Brain pericyte (primary cell): ENCODE results near the gene SEC14L5.

ENCODE experiments used
- DNase-seq: peaks from one replicate; pipeline ENCODE4 v3.0.0-alpha.2; 2012; ENCODE audit warnings: low read depth, low spot score

The SEC14L5 gene

DNA sequence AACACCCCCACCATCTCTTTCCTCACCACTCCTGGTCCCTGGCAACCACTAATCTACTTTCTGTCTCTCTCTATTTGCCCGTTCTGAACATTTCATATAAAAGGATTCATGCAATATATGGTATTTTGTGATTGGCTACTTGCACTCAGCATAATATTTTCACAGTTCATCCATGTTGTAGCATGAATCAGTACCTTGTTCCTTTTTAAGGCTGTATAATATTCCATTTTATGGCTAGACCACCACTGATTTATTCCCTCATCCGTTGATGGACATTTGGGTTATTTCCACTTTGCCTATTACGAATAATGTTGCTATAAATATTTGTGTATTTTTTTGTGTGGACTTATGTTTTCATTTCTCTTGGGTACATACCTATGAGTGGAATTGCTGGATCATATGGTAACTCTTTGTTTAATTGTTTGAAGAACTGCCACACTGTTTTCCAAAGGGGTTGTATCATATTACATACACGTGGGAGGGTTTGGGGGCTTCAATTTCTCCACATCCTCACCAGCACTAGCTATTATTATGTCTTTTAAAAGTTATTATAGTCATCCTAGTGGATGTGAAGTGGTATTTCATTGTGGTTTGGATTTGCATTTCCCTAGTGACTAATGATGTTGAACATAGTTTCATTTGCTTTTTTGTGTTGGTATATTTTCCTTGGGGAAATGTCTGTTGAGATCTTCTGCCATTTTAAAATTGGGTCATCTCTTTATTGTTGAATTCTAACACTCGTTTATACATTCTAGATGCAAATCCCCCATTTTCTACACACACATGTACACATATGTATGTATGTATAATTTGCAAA is 26.3 kb downstream of the SEC14L5 start:
- no peak for DNase-seq

DNA sequence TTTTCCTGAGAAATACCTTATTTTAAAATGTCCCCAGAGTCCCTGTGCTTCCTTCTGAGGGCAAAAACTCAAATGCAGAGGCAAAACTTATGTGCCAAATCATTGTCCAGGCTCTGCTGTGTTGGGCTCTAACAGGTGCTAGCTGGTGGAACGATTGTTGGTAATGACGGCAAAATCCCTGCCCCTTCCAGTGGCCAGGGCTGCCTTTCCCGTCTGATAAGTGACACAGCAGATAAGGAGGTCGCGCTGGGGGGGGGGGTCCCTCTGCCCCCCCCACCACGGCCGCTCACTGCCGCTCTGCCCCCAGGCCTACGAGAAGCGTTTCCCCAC is 29.1 kb downstream of the SEC14L5 start:
- no peak for DNase-seq

DNA sequence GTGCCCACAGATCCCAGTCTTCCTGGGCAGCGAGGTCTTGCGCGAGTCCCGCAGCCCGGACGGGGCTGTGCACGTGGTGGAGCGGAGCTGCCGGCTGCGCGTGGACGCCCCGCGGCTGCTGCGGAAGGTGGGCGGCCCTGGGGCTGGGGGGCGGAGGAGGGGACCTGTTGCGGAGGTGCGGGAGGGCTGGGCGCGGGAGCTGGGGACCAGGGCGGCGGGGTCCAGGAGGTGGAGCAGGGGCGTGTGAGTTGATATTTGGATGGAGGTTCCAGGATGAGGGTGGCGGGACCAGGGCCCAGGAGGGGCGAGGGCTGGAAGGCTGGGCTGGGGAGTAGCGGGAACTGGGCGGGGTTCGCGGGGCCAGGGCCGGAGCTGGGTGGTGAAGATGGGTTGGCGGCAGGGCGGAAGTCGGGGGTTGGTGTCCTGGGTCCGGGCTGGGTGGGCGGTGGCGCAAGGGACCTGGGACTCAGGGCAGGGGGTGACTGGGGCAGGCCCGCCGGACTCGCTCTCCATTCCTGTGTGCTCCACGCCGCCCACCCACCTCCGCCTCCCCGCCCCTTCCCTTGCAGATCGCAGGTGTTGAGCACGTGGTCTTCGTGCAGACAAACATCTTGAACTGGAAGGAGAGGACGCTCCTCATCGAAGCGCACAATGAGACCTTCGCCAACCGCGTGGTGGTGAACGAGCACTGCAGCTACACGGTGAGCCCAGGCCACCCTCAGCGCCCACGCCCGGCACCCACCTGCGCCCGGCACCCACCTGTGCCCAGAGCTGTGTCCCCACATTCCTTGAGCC is 29.6 kb downstream of the SEC14L5 start:
- DNase-seq = no peak

DNA sequence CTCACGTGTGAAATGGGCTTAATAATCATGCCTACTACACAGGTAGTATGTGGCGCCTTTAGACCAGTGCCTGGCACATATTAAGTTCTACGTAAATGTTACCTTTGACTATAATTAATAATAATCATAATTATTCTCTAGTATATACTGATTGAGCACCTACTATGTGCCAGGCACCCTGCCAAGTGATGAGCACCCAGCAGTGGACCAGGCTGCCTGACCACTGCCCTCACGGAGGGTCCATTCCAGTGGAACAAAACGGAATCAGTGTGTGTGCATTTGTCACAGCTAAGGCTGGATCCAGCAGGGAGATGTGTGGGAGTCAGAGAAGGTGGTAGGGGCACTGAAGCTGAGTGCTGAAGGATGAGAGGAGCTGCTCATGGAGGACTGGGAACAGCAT is 30.5 kb downstream of the SEC14L5 start:
- DNase-seq = no peak

DNA sequence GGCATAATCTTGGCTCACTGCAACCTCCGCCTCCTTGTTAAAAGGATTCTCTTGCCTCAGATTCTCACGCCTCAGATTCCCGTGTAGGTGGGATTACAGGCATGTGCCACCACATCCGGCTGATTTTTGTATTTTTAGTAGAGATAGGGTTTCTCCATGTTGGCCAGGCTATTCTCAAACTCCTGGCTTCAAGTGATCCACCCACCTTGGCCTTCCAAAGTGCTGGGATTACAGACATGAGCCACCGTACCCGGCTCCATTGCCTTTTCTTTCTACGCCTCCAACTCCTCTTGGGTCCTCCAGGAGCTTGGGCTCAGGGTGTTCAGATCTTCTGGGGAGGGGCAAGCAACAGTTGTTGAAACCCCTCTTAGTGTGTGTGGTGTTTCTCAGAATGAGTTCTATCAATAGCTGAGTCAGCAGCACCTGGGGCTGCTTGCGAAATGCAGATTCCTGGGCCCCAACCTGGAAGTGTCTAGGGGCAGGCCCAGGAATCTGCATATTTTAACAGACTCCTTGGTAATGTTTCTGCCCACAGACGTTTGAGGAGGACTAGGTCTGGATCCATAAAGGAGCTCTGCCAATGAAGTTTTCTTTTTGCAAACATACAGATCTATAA is 31.4 kb downstream of the SEC14L5 start:
- DNase-seq = no peak

DNA sequence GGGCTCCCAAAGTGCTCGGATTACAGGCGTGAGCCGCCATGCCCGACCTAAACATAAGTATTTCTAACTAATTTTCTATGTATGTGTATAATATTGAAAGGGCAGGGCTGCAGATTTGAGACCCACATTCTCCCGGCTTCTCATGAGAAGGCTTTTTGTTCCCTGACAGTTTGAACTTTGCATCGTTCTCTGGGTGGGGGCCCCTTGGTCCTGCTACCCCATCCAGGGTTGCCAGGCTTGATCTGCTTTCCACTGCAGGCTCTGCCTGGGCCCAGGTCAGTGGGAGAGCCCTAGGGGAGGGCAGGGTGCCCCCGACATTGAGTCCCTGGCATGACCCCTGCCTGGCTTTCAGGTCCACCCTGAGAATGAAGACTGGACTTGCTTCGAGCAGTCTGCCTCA is 32.3 kb downstream of the SEC14L5 start:
- DNase-seq = no peak

DNA sequence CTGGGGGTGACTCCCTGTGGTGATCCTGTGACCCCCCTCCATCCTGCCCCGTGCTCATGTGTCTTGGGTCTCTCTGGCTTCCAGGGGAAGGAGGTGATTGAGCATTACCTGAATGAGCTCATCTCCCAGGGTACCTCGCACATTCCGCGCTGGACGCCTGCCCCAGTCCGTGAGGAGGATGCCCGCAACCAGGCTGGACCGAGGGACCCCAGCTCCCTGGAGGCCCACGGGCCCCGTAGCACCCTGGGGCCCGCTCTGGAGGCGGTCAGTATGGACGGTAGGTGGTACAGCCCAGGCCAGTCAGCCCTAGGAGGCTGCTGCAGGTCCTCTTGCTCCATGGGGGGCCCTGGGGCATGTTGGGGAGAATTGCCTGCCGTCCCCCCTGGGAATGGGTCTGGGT is 33.6 kb downstream of the SEC14L5 start:
- DNase-seq = no peak

DNA sequence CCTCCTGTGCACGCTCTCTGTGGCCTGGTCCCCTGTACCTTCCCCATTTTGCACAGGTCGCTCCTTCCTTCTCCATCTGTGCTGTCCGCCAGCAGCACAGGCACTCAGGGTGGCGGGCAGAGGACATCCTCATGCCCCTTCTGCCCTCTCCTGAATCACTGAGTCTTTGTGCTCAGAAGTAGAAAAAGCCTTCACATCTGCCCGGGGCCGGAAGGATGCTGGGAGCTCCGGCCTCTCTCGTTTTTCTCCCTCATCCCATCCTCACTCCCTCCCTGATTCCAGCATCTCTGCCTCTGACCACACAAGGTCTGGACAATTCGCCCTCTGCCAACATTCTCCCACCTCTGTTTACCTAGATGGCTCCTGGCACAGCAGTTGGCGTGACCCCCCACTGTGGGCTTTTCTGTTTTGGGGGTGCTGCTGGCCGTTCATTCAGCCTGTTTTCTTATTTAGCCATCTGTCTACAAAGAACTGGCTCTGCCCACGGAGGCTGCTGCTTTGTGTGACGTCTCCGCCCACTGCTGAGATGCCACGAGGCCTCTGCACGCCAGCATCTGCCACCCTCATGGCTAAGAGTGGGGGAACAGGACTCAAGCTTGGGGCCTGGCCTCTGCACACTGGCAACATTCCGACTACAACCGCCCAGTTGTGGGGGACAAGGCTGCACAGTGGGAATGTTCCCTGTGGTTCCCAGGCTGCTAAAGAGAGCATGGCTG is 36.7 kb downstream of the SEC14L5 start:
- no peak for DNase-seq

DNA sequence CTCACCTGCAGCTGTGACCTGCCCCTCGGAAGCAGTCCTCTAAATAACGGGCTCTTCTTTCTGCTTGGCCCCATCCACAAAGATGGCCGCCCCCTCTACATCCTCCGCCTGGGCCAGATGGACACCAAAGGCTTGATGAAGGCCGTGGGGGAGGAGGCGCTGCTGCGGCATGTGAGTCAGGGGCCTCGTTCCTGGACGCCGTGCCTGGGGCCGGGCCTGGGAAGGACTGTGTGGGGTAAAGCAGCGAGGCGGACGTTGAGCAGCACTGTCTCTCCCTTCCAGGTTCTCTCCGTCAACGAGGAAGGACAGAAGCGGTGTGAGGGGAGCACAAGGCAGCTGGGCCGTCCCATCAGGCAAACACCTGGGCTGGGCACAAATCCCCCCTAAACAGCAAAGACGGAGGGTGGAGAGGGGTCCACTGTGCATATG is 42.5 kb downstream of the SEC14L5 start:
- DNase-seq = no peak

DNA sequence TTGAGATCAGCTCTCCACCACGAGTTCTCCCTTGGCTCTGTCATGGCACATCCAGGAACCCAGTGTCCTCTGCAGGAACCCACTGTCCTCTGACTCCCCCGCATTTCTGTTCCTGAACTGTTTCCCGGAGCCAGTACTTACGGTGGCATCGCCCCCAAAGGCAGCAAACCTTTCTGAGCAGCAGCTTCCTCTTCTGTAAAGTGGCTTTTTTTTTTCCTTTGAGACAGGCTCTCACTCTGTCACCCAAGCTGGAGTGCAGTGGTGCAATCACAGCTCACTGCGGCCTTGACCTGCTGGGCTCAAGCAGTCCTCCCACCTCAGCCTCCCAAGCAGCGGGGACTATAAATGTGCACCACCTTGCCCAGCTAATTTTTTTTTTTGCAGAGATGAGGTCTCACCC is 43.4 kb downstream of the SEC14L5 start:
- no peak for DNase-seq

DNA sequence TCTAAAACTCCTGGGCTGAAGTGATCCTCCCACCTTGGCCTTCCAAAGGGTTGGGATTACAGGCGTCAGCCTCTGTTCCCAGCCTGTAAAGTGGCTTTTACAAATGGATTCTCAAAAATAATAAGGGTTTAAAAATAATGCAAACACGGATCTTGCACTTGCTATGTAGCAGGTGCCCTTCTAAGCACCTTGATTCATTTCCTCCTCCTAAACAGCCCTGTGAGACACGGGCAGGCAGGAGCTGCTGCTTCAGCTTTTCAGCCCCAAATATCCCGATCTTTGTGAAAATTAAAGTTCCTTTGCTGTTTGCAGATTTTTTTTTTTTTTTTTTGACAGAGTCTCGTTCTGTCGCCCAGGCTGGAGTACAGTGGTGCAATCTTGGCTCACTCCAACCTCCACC is 43.9 kb downstream of the SEC14L5 start:
- DNase-seq = no peak

DNA sequence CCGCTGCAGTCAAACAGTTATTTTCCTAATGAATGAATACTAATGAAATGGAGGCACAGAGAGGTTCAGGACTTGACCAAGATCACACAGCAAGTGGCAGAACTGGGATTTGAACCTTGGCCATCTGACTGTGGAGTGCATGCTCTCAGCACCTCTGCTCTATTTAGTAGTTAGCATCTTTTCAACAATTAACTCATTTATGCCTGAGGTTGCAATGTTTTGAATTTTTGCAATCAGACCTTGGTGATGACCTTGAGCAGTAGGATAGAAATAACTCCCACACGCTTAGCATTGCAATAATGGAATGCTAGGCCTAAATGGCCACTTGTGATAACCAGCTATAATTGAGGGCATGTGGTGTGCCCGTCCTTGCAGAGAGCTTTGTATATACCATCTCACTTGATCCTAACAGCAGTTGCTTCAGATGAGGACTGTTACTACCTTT is 44.6 kb downstream of the SEC14L5 start:
- DNase-seq = no peak

DNA sequence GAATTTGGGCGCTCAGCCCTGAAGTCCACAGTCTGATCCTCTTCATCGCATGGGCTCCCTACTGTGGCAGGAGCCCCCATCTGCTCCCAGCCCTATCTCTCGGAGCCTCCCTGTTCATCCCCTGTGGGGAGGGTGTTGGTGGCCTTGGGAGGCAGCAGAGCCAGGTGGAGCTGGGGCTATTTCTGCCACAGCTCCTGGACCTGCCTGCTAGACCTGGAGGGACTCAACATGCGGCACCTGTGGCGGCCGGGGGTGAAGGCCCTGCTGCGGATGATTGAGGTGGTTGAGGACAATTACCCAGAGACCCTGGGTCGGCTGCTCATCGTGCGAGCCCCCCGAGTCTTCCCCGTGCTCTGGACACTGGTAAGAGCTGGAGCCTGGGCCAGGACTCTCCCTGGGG is 45.1 kb downstream of the SEC14L5 start:
- no peak for DNase-seq

DNA sequence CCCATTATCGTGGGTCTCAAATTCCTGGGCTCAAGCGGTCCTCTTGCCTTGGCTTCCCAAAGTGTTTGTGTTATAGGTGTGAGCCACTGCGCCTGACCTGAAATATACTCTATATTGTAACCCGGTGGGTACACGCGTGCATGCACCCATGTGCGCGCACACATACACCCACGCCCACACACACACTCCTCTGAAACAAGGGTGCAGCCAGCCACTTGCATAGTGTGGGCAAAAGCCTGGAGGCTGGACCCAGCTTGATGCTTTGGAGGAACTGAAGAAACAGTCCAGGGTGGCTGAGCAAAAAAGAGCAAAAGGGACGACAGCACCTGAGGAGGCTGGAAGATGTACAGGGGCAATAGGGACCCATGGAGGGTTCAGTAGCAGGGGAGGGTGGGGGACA is 45.7 kb downstream of the SEC14L5 start:
- DNase-seq = no peak

DNA sequence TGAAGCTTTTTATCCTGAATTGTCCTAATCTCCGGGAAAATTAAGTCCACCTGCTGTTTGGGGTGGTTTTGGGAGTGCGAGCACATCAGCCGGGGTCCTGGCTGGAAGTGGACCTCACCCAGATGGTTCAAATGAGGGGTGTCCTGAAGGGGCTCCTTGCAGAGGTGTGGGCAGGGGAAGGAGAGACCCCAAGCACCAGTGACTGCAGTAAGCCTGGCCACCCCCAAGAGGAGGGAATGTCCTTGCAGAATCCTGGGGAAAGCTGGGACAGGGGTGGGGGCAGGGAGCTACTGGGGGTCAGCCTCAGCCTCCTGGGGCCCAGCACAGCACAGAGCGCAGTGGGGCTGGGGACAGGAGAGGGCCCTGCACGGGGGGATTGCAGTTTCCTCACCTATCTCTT is 46.2 kb downstream of the SEC14L5 start:
- no peak for DNase-seq

DNA sequence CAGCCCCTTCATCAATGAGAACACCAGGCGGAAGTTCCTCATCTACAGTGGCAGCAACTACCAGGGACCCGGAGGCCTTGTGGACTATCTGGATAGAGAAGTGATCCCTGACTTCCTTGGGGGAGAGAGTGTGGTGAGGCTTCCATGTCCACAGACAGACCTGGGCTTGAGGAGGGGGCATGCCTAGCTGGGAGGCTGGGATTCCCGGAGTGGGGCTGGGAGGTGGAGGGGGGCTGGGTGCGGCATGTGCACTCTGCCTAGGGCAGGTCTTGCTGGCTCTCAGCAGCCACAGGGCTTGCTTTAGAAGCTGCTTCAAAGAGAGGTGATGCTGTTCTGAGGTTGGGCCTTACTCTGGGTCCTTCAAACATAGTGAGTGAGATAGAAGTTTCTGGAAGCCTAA is 47.8 kb downstream of the SEC14L5 start:
- no peak for DNase-seq

DNA sequence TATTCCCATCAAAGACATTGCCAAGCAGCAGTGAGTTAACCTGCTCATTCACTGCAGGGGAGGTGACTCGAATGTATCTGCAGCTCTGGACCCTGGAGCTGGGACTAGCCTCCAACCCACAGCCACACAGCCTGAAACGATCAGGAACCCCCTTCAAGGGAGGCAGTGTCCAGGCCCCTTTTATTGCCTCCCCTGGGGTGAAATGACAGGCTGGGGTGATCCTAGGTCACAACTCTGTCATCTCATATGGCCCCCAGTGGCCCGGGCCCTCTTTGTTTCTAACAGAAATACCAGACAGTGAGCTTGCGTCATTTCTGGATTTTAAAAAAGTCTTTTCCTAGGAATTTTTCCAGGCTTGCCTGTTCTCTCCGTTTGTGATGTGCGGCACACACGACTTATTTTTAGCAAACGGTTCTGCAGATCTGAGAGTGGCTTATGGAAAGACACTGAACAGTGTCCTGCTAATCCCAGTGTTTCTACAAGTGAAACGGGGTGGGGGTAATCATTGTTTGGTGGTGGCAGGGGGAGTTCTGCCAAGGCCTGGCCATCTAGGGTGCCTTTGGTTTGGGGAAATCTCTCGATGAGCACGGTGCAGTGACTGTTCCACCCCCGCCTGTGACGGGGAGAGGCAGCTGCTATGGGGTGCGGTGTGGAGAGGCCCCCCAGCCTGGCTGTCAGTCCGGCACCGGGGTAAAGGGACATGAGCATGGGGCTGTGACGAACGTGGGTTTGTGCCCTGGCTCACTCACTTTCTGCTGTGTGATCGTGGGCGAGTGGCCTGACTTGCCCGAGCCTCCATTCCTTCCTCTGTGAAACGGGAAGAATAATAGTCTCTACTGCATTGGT is 48.4 kb downstream of the SEC14L5 start:
- no peak for DNase-seq

DNA sequence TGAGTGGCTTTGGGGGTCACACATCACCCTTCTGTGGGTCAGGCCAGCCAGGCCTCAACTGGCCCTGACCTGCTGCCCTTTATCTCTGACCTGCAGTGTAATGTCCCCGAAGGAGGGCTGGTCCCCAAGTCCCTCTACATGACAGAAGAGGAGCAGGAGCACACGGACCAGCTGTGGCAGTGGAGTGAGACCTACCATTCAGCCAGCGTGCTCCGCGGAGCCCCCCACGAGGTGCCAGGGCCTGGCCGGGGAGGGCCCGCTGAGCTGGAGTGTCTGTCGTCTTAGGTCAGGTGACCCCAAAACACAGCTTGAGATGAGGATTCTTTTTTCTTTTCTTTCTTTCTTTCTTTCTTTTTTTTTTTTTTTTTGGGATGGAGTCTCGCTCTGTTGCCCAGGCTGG is 49.1 kb downstream of the SEC14L5 start:
- DNase-seq = no peak

DNA sequence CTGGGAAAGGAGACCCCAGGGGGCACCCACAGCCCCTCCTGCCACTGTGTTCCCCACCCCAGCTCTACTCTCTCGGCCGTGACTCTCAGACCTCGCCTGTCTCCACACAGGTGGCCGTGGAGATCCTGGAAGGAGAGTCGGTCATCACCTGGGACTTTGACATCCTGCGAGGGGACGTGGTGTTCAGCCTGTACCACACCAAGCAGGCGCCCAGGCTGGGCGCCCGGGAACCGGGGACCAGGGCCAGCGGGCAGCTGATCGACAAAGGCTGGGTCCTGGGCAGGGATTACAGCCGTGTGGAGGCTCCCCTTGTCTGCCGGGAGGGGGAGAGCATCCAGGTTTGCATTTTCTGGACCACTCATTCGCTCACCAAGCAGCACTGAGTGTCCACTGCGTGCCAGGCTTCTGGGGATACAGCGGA is 50.2 kb downstream of the SEC14L5 start:
- DNase-seq = no peak

DNA sequence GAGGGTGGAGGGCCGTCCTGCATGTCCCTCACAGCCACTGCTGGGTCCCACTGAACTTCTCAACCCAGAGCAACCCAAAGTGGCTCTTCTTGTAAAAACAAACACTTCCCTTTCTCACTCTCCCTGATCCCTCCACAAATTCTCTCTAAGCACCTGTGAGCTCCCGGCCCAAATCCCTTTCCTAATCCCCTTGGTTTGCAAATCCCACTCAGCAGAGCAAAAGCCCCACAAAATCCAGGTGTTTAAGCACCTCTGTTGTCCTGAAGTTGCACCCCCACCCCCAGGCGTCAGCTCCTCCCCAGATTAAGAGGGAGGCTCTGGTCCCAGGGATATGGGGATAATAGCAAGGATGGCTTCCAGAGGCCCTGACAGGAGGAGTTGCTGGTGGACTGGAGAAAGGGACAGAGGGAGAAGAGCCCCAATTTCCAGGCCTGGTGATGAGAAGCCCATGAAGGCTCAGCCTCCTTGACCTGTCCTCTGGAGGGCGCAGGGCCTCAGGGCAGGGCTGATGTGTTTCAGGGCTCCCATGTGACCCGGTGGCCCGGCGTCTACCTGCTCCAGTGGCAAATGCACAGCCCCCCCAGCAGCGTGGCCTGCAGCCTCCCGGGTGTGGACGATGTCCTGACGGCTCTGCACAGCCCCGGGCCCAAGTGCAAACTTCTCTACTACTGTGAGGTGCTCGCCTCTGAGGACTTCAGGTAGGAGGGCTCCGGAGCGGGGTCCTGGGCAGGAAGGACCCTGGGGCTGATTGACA is 52.6 kb downstream of the SEC14L5 start:
- DNase-seq = no peak
